ENCODE measurements around the gene MMS22L. TPM values are rescaled to one million over a fixed set of nuclear protein-coding genes. Genes with fewer than 3 reads are reported as not detected.

Gene MMS22L
- total RNA-seq, 1 donor from 2014 or later, result 22.0 TPM

- Mint-ChIP-seq H3K27ac (peak overlapping the region; percentile 94), H3K36me3 (peaks cover 12% of the 10 kb centered on the region), H3K27me3 (ENCODE audit: low read depth) (no peaks in the 10 kb centered on the region), H3K4me3 (peak overlapping the region; percentile 93), H3K9me3 (no peaks in the 10 kb centered on the region), H3K4me1 (peaks cover 23% of the 10 kb centered on the region)
- DNase-seq (ENCODE audit: low spot score in 2 of 2, unreplicated experiment in 2 of 2), result no peak
- no peak for TF ChIP-seq CTCF (IDR thresholded peaks at IDR 0.05; ENCODE audit: unreplicated experiment)
Observed at GRCh38 chr6:97282238-97282725, 734 bp downstream of the MMS22L start.

GRCh38 chr6:97280766-97281165 is 2.2 kb downstream of the MMS22L start:
- peak overlapping the region; percentile 93 for H3K4me3 Mint-ChIP-seq
- no peak overlapping the region for H3K27ac Mint-ChIP-seq
- no peak for TF ChIP-seq CTCF (IDR thresholded peaks at IDR 0.05; ENCODE audit: unreplicated experiment)
- H3K9me3 Mint-ChIP-seq, result no peaks in the 10 kb centered on the region
- DNase-seq (ENCODE audit: low spot score in 2 of 2, unreplicated experiment in 2 of 2), result no peak
- H3K4me1 Mint-ChIP-seq, result peaks cover 23% of the 10 kb centered on the region
- H3K36me3 Mint-ChIP-seq, result peaks cover 14% of the 10 kb centered on the region
- H3K27me3 Mint-ChIP-seq (ENCODE audit: low read depth), result no peaks in the 10 kb centered on the region

GRCh38 chr6:97275804-97276203 is 7.2 kb downstream of the MMS22L start:
- Mint-ChIP-seq H3K27me3 (ENCODE audit: low read depth) (no peaks in the 10 kb centered on the region), H3K36me3 (peaks cover 22% of the 10 kb centered on the region), H3K4me3 (no peak overlapping the region), H3K4me1 (peaks cover 2% of the 10 kb centered on the region), H3K9me3 (no peaks in the 10 kb centered on the region), H3K27ac (no peak overlapping the region)
- DNase-seq (ENCODE audit: low spot score in 2 of 2, unreplicated experiment in 2 of 2), result no peak
- no peak for TF ChIP-seq CTCF (IDR thresholded peaks at IDR 0.05; ENCODE audit: unreplicated experiment)

- no peaks in the 10 kb centered on the region for H3K4me1 Mint-ChIP-seq
- H3K9me3 Mint-ChIP-seq, result peaks cover 11% of the 10 kb centered on the region
- peaks cover 27% of the 10 kb centered on the region for H3K36me3 Mint-ChIP-seq
- no peak for TF ChIP-seq CTCF (IDR thresholded peaks at IDR 0.05; ENCODE audit: unreplicated experiment)
- H3K27ac Mint-ChIP-seq, result no peak overlapping the region
- H3K27me3 Mint-ChIP-seq (ENCODE audit: low read depth), result no peaks in the 10 kb centered on the region
- DNase-seq (ENCODE audit: low spot score in 2 of 2, unreplicated experiment in 2 of 2), result no peak
- H3K4me3 Mint-ChIP-seq, result no peak overlapping the region
Observed at GRCh38 chr6:97269821-97270220, 13.2 kb downstream of the MMS22L start.

GRCh38 chr6:97262676-97263075 is 20.3 kb downstream of the MMS22L start:
- H3K27me3 Mint-ChIP-seq (ENCODE audit: low read depth), result no peaks in the 10 kb centered on the region
- H3K36me3 Mint-ChIP-seq, result peaks cover 41% of the 10 kb centered on the region
- no peak for DNase-seq (ENCODE audit: low spot score in 2 of 2, unreplicated experiment in 2 of 2)
- no peaks in the 10 kb centered on the region for H3K4me1 Mint-ChIP-seq
- TF ChIP-seq CTCF (IDR thresholded peaks at IDR 0.05; ENCODE audit: unreplicated experiment), result no peak
- no peak overlapping the region for H3K4me3 Mint-ChIP-seq
- no peak overlapping the region for H3K27ac Mint-ChIP-seq
- peaks cover 12% of the 10 kb centered on the region for H3K9me3 Mint-ChIP-seq

- Mint-ChIP-seq H3K9me3 (peaks cover 26% of the 10 kb centered on the region), H3K27me3 (ENCODE audit: low read depth) (no peaks in the 10 kb centered on the region), H3K36me3 (peaks cover 29% of the 10 kb centered on the region), H3K4me1 (no peaks in the 10 kb centered on the region), H3K27ac (no peak overlapping the region), H3K4me3 (no peak overlapping the region)
- DNase-seq (ENCODE audit: low spot score in 2 of 2, unreplicated experiment in 2 of 2), result no peak
- TF ChIP-seq CTCF (IDR thresholded peaks at IDR 0.05; ENCODE audit: unreplicated experiment), result no peak
Observed at GRCh38 chr6:97246842-97247241, 36.2 kb downstream of the MMS22L start.
